ENCODE results near the gene ZNF101. TPM values are rescaled to one million over a fixed set of nuclear protein-coding genes. Genes with fewer than 3 reads are reported as not detected.
A peak's percentile ranks its signal among the peaks of the same experiment; 100 is the strongest.

The ZNF101 gene
- total and polyA plus RNA-seq, 9 of the 15 experiments (the other 6 are each of a cell fraction or from before 2014, with no cell fraction given) = 9.6 to 20.3 (median 12.4) TPM

DNA sequence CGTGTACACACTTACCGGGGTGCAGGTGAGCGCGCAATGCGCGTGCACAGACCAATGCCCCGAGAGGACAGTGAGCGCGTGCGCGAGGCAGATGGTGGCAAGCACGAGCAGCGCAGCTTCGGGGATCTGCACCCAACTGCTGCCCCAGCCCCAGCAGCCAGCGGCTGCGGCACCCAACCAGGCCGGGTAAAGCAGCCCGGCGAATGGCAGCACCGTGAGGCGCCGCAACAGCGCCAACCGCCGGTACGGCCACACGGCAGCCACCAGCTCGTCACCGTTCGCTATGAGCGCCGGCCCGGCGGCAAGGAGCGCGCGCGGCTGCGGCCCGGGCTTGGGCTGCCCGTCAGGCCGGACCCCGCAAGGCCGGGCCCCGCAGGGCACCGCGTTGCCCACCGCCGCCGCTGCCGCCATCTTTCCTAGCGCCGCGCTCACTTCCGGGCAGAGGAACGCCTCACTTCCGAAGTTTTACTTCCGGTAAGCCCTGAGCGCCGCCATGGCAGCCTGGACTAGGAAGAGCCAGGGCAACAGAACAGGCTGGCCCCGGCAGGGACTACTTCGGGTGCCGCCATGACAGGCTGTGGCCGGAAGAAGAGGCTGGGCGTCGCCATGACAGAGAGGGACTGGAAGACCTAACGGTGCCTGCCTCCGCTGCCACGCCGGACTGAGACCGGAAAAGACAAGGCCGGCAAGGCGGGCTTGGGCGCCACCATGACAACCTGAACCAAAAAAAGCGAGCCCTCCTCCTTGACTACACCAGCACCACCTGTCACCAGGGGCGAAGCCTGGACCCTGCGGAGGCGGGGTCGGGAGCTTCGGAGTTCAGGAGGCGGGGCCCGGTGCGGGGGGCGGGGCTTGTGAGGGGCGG, 5.2 kb upstream of the ZNF101 start, which contains the start of gene ATP13A1 (continued):
- TF ChIP-seq, protein P1, sequence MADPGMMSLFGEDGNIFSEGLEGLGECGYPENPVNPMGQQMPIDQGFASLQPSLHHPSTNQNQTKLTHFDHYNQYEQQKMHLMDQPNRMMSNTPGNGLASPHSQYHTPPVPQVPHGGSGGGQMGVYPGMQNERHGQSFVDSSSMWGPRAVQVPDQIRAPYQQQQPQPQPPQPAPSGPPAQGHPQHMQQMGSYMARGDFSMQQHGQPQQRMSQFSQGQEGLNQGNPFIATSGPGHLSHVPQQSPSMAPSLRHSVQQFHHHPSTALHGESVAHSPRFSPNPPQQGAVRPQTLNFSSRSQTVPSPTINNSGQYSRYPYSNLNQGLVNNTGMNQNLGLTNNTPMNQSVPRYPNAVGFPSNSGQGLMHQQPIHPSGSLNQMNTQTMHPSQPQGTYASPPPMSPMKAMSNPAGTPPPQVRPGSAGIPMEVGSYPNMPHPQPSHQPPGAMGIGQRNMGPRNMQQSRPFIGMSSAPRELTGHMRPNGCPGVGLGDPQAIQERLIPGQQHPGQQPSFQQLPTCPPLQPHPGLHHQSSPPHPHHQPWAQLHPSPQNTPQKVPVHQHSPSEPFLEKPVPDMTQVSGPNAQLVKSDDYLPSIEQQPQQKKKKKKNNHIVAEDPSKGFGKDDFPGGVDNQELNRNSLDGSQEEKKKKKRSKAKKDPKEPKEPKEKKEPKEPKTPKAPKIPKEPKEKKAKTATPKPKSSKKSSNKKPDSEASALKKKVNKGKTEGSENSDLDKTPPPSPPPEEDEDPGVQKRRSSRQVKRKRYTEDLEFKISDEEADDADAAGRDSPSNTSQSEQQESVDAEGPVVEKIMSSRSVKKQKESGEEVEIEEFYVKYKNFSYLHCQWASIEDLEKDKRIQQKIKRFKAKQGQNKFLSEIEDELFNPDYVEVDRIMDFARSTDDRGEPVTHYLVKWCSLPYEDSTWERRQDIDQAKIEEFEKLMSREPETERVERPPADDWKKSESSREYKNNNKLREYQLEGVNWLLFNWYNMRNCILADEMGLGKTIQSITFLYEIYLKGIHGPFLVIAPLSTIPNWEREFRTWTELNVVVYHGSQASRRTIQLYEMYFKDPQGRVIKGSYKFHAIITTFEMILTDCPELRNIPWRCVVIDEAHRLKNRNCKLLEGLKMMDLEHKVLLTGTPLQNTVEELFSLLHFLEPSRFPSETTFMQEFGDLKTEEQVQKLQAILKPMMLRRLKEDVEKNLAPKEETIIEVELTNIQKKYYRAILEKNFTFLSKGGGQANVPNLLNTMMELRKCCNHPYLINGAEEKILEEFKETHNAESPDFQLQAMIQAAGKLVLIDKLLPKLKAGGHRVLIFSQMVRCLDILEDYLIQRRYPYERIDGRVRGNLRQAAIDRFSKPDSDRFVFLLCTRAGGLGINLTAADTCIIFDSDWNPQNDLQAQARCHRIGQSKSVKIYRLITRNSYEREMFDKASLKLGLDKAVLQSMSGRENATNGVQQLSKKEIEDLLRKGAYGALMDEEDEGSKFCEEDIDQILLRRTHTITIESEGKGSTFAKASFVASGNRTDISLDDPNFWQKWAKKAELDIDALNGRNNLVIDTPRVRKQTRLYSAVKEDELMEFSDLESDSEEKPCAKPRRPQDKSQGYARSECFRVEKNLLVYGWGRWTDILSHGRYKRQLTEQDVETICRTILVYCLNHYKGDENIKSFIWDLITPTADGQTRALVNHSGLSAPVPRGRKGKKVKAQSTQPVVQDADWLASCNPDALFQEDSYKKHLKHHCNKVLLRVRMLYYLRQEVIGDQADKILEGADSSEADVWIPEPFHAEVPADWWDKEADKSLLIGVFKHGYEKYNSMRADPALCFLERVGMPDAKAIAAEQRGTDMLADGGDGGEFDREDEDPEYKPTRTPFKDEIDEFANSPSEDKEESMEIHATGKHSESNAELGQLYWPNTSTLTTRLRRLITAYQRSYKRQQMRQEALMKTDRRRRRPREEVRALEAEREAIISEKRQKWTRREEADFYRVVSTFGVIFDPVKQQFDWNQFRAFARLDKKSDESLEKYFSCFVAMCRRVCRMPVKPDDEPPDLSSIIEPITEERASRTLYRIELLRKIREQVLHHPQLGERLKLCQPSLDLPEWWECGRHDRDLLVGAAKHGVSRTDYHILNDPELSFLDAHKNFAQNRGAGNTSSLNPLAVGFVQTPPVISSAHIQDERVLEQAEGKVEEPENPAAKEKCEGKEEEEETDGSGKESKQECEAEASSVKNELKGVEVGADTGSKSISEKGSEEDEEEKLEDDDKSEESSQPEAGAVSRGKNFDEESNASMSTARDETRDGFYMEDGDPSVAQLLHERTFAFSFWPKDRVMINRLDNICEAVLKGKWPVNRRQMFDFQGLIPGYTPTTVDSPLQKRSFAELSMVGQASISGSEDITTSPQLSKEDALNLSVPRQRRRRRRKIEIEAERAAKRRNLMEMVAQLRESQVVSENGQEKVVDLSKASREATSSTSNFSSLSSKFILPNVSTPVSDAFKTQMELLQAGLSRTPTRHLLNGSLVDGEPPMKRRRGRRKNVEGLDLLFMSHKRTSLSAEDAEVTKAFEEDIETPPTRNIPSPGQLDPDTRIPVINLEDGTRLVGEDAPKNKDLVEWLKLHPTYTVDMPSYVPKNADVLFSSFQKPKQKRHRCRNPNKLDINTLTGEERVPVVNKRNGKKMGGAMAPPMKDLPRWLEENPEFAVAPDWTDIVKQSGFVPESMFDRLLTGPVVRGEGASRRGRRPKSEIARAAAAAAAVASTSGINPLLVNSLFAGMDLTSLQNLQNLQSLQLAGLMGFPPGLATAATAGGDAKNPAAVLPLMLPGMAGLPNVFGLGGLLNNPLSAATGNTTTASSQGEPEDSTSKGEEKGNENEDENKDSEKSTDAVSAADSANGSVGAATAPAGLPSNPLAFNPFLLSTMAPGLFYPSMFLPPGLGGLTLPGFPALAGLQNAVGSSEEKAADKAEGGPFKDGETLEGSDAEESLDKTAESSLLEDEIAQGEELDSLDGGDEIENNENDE (IDR thresholded peaks at IDR 0.05; ENCODE audit: low read depth, low read length) = no peak
- TF ChIP-seq ZNF696 (CRISPR knock-in tag; conservative IDR thresholded peaks at IDR 0.05) (no peak), ZNF324 (CRISPR knock-in tag; IDR thresholded peaks at IDR 0.05) (no peak), EGR1 (conservative IDR thresholded peaks at IDR 0.05) (peak; percentile 75), PHB2 (IDR thresholded peaks at IDR 0.05; ENCODE audit: low read depth) (no peak), HCFC1 (IDR thresholded peaks at IDR 0.05; ENCODE audit: low read depth, low read length) (peak; percentile 87), ETV5 (CRISPR knock-in tag; IDR thresholded peaks at IDR 0.05; ENCODE audit: low read depth) (peak; percentile 87; the same call in 1 of the 2 replicates), TCF7L2 (IDR thresholded peaks at IDR 0.05; ENCODE audit: low read depth, low read length) (peak; percentile 96), FOXJ3 (CRISPR knock-in tag; IDR thresholded peaks at IDR 0.05) (no peak), SREBF1 (IDR thresholded peaks at IDR 0.05; ENCODE audit: borderline replicate concordance, low read depth, low read length) (no peak), TCF3 (CRISPR knock-in tag; IDR thresholded peaks at IDR 0.05) (no peak), SLC30A9 (CRISPR knock-in tag; IDR thresholded peaks at IDR 0.05) (no peak)
- TF ChIP-seq, protein P2, sequence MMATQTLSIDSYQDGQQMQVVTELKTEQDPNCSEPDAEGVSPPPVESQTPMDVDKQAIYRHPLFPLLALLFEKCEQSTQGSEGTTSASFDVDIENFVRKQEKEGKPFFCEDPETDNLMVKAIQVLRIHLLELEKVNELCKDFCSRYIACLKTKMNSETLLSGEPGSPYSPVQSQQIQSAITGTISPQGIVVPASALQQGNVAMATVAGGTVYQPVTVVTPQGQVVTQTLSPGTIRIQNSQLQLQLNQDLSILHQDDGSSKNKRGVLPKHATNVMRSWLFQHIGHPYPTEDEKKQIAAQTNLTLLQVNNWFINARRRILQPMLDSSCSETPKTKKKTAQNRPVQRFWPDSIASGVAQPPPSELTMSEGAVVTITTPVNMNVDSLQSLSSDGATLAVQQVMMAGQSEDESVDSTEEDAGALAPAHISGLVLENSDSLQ (IDR thresholded peaks at IDR 0.05) = peak; percentile 65
- TF ChIP-seq, protein P3, sequence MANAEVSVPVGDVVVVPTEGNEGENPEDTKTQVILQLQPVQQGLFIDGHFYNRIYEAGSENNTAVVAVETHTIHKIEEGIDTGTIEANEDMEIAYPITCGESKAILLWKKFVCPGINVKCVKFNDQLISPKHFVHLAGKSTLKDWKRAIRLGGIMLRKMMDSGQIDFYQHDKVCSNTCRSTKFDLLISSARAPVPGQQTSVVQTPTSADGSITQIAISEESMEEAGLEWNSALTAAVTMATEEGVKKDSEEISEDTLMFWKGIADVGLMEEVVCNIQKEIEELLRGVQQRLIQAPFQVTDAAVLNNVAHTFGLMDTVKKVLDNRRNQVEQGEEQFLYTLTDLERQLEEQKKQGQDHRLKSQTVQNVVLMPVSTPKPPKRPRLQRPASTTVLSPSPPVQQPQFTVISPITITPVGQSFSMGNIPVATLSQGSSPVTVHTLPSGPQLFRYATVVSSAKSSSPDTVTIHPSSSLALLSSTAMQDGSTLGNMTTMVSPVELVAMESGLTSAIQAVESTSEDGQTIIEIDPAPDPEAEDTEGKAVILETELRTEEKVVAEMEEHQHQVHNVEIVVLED (CRISPR knock-in tag; IDR thresholded peaks at IDR 0.05) = peak; percentile 66
